Activated T-helper 2 cell treated with anti-CD3 and anti-CD28 coated beads, Interferon-gamma antibody, Interleukin-2, Interleukin-4, amounts not matched to agents 10 μg/mL and 5 μg/mL and 100 μg/mL, durations not matched to agents 14 hours and 24 hours and 36 hours (primary cell): ENCODE results near the gene PHACTR1. TPM values are rescaled to one million over a fixed set of nuclear protein-coding genes. Genes with fewer than 3 reads are reported as not detected.
"Not testable (repeated sequence)": the region's sequence is repeated elsewhere in the genome, so short reads cannot be mapped to it uniquely, and the experiment has no call there.

Experiments
- DNase-seq: peaks from one replicate; pipeline ENCODE4 v3.0.0; 2021; ENCODE audit warnings: low spot score
- H3K27ac Mint-ChIP-seq: one replicate; pipeline ENCODE4 v1.8.0; 2021; ENCODE audit warnings: mixed read lengths
- H3K27me3 Mint-ChIP-seq: one replicate; pipeline ENCODE4 v1.8.0; 2021; ENCODE audit warnings: low read depth, mixed read lengths
- H3K36me3 Mint-ChIP-seq: one replicate; pipeline ENCODE4 v1.8.0; 2021; ENCODE audit warnings: low read depth, mixed read lengths
- H3K4me1 Mint-ChIP-seq: one replicate; pipeline ENCODE4 v1.8.0; 2021; ENCODE audit warnings: low read depth, mixed read lengths
- H3K4me3 Mint-ChIP-seq: one replicate; pipeline ENCODE4 v1.8.0; 2021; ENCODE audit warnings: low read depth, mild to moderate bottlenecking, moderate library complexity, mixed read lengths
- H3K9me3 Mint-ChIP-seq: one replicate; pipeline ENCODE4 v1.8.0; 2021; ENCODE audit warnings: mixed read lengths
- intact Hi-C: fragments of 100-400 bp; cut with micrococcal nuclease; formaldehyde crosslinking; loops from one replicate; pipeline ENCODE4 v1.15.1; 2023
- total RNA-seq: library from RNA; stranded (reverse); gene quantifications from 2 replicates; pipeline ENCODE4 v1.2.3, GENCODE V29; 2022

PHACTR1 gene
- total RNA-seq, 1 donor from 2014 or later = 0.11 TPM

- H3K36me3 Mint-ChIP-seq = no peaks in the 10 kb centered on the region
- intact Hi-C loops = no loop called here
- H3K4me3 Mint-ChIP-seq = no peak overlapping the region
- H3K9me3 Mint-ChIP-seq = no peaks in the 10 kb centered on the region
- peaks cover 2% of the 10 kb centered on the region for H3K27me3 Mint-ChIP-seq
- H3K4me1 Mint-ChIP-seq = no peaks in the 10 kb centered on the region
- H3K27ac Mint-ChIP-seq = no peak overlapping the region
- no peak for DNase-seq
Measured at GRCh38 chr6:12718015-12718414, 1.4 kb downstream of the PHACTR1 start.

DNA sequence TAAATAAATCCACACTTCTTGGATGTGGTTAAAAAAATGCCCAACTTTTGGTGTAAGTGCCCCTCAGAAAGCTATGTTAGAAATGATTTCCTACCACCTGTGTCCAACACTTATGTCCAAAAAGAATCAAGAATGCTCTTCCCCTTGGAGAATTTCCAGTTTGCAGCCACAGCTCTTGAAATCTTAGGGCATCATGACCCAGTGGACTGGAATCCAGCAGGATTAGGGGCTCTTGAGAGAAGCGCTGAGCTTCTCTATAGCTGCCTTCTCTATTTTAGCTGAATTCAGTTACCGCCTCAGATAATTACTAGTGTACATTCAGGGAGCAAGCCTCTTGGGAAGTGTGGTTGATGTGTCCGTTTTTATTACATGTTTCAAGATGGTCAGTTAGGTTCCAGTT, 2.5 kb downstream of the PHACTR1 start:
- Mint-ChIP-seq H3K36me3 (no peaks in the 10 kb centered on the region), H3K9me3 (no peaks in the 10 kb centered on the region), H3K27me3 (peaks cover 2% of the 10 kb centered on the region), H3K4me1 (no peaks in the 10 kb centered on the region), H3K27ac (no peak overlapping the region), H3K4me3 (no peak overlapping the region)
- intact Hi-C loops = no loop called here
- DNase-seq = no peak

GRCh38 chr6:12720310-12720709, 3.7 kb downstream of the PHACTR1 start:
- no peaks in the 10 kb centered on the region for H3K36me3 Mint-ChIP-seq
- no peak overlapping the region for H3K27ac Mint-ChIP-seq
- intact Hi-C loops = no loop called here
- no peaks in the 10 kb centered on the region for H3K4me1 Mint-ChIP-seq
- no peak for DNase-seq
- H3K9me3 Mint-ChIP-seq = no peaks in the 10 kb centered on the region
- H3K27me3 Mint-ChIP-seq = peaks cover 1% of the 10 kb centered on the region
- no peak overlapping the region for H3K4me3 Mint-ChIP-seq

- no peak for DNase-seq
- Mint-ChIP-seq H3K4me1 (no peaks in the 10 kb centered on the region), H3K4me3 (no peak overlapping the region), H3K27me3 (no peaks in the 10 kb centered on the region), H3K36me3 (no peaks in the 10 kb centered on the region), H3K9me3 (no peaks in the 10 kb centered on the region), H3K27ac (no peak overlapping the region)
- intact Hi-C loops = no loop called here
Measured at GRCh38 chr6:12725263-12725662, 8.7 kb downstream of the PHACTR1 start.

DNA sequence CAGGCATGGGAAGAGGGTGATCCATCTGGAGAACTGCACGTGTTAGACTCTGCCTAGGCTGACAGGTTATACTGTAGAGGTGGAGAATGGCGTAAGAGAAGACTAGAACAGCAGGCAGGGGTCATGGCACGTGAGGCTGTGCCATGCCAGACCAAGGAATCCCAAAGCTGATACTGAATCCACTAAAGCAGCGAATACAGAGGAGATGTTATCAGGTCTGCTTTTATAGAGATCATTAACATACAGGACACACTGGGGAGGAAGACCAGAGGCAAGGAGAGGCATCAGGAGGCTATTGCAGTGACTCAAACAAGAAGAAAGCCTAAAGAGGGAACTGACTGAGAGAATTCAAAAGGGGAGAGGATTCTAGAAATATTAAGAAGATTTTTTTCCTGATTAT, 12.9 kb downstream of the PHACTR1 start:
- Mint-ChIP-seq H3K27me3 (no peaks in the 10 kb centered on the region), H3K9me3 (no peaks in the 10 kb centered on the region), H3K27ac (no peak overlapping the region), H3K36me3 (no peaks in the 10 kb centered on the region), H3K4me1 (no peaks in the 10 kb centered on the region), H3K4me3 (no peak overlapping the region)
- no peak for DNase-seq
- intact Hi-C loops = no loop called here

- H3K4me3 Mint-ChIP-seq, H3K27ac Mint-ChIP-seq, H3K4me1 Mint-ChIP-seq, H3K27me3 Mint-ChIP-seq, H3K36me3 Mint-ChIP-seq, DNase-seq, H3K9me3 Mint-ChIP-seq, intact Hi-C loops: not testable (repeated sequence)
Measured at GRCh38 chr6:12730809-12731208, 14.2 kb downstream of the PHACTR1 start.

DNA sequence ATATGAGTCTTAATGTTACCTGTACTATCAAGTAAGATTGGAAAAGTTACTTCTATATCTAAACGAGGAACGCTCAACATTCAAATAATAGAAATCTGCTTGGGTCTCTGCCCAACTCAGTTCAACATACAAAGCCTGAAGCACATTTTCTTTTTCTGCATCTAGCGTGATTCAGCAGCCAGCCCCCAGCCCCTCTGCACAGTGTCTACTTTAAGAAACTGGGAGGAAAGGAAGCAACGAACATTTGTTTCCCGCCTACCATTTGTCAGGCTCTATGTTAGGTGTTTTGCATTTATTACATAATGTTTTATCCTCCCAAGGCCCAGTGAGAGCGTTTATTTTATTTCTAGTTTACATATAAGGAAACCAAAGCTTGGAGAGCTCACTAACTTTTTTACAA, 17.3 kb downstream of the PHACTR1 start:
- no peak overlapping the region for H3K4me3 Mint-ChIP-seq
- H3K27me3 Mint-ChIP-seq = no peaks in the 10 kb centered on the region
- DNase-seq = no peak
- H3K9me3 Mint-ChIP-seq = no peaks in the 10 kb centered on the region
- no peak overlapping the region for H3K27ac Mint-ChIP-seq
- H3K36me3 Mint-ChIP-seq = no peaks in the 10 kb centered on the region
- no peaks in the 10 kb centered on the region for H3K4me1 Mint-ChIP-seq
- intact Hi-C loops = no loop called here

GRCh38 chr6:12735786-12736185, 19.2 kb downstream of the PHACTR1 start:
- Mint-ChIP-seq H3K4me1 (no peaks in the 10 kb centered on the region), H3K36me3 (no peaks in the 10 kb centered on the region), H3K27me3 (no peaks in the 10 kb centered on the region), H3K27ac (no peak overlapping the region), H3K9me3 (no peaks in the 10 kb centered on the region), H3K4me3 (no peak overlapping the region)
- intact Hi-C loops = no loop called here
- no peak for DNase-seq

- Mint-ChIP-seq H3K4me1 (no peaks in the 10 kb centered on the region), H3K4me3 (no peak overlapping the region), H3K27me3 (peaks cover 21% of the 10 kb centered on the region), H3K9me3 (no peaks in the 10 kb centered on the region), H3K36me3 (no peaks in the 10 kb centered on the region), H3K27ac (no peak overlapping the region)
- DNase-seq = no peak
- intact Hi-C loops = no loop called here
Measured at GRCh38 chr6:12748411-12748810, 31.8 kb downstream of the PHACTR1 start.

DNA sequence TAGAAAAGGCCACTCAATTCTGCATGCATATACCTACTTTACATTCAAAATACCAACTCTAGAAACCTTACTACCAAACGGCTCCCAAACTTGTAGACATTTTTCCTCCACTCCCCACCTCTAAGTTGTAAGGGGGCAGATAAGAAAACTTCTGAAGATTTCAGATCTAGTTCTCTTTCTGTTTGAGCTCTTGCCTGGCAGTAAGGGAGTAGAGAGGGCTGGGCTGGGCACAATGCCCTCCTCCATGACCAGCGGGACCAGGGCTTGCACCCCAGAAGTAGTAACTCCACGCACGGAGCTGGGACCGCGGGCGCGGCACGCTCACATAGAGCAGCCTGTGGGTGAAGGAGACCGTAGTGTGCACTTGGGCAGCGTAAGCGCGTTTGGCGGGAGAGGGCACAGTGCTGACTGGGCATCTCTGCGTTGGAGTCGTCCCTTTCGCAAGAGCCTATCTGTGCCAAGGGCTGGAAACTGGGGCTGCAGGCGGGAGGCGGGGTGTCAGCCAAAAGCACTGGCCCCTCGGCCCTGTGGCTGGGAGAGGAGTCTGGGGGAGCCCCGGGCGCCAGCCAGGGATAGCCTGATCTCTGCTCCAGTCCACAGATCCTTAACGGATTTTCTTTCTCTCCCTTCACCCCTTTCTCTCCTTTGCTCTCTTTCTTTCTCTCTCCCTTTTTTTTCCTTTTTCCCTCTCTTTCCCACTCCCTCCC, 32.4 kb downstream of the PHACTR1 start:
- no peaks in the 10 kb centered on the region for H3K9me3 Mint-ChIP-seq
- no peak overlapping the region for H3K4me3 Mint-ChIP-seq
- H3K36me3 Mint-ChIP-seq = no peaks in the 10 kb centered on the region
- no peak for DNase-seq
- H3K27me3 Mint-ChIP-seq = peaks cover 21% of the 10 kb centered on the region
- no peak overlapping the region for H3K27ac Mint-ChIP-seq
- intact Hi-C loops = no loop called here
- H3K4me1 Mint-ChIP-seq = no peaks in the 10 kb centered on the region

- H3K4me1 Mint-ChIP-seq = no peaks in the 10 kb centered on the region
- H3K27ac Mint-ChIP-seq = no peak overlapping the region
- no peaks in the 10 kb centered on the region for H3K9me3 Mint-ChIP-seq
- no peak for DNase-seq
- H3K36me3 Mint-ChIP-seq = no peaks in the 10 kb centered on the region
- peaks cover 21% of the 10 kb centered on the region for H3K27me3 Mint-ChIP-seq
- intact Hi-C loops = no loop called here
- H3K4me3 Mint-ChIP-seq = no peak overlapping the region
Measured at GRCh38 chr6:12749531-12750379, 33.2 kb downstream of the PHACTR1 start.

- H3K27ac Mint-ChIP-seq = no peak overlapping the region
- no peaks in the 10 kb centered on the region for H3K9me3 Mint-ChIP-seq
- no peak for DNase-seq
- H3K4me1 Mint-ChIP-seq = no peaks in the 10 kb centered on the region
- H3K27me3 Mint-ChIP-seq = peaks cover 21% of the 10 kb centered on the region
- H3K4me3 Mint-ChIP-seq = no peak overlapping the region
- no peaks in the 10 kb centered on the region for H3K36me3 Mint-ChIP-seq
- intact Hi-C loops = no loop called here
Measured at GRCh38 chr6:12750416-12750815, 33.8 kb downstream of the PHACTR1 start.

DNA sequence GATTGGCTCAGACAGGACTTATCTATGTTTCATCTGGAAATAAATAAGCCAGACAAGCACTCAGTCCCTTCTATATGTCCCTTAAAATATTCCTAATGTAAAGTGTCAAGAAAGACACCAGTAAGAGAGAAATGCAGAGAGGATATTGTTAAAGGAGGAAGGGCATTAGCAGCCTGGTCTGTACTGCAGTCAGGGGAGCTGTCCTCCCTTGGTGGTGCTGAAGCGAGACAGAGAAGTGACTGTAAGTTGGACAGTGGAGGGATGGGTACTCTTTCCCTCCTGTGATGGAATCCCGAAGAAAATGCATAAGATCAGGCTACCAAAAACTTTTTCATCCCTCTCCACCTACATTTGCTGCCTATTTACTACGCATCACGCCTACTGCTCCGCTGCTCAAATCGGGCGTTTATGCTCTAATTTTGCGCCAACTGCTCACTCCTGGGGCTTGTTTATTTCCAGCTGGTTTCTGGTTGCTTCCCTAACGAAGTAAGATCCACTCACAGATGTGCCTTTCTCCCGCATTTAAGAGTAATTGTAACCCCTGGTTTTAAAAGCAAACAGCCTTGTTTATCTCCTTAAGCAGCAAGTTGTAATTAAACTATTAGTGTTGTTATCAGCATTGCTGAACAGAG, 35.2 kb downstream of the PHACTR1 start:
- Mint-ChIP-seq H3K36me3 (no peaks in the 10 kb centered on the region), H3K4me1 (no peaks in the 10 kb centered on the region), H3K4me3 (no peak overlapping the region), H3K27me3 (peaks cover 21% of the 10 kb centered on the region), H3K9me3 (no peaks in the 10 kb centered on the region), H3K27ac (no peak overlapping the region)
- DNase-seq = no peak
- intact Hi-C loops = no loop called here
